WERI-Rb-1 (cell line): Measurements from ENCODE around the gene CSF2.
"Not testable (repeated sequence)": the region's sequence is repeated elsewhere in the genome, so short reads cannot be mapped to it uniquely, and the experiment has no call there.

Experiments
- DNase-seq: peaks from one replicate; pipeline ENCODE4 v3.0.0-alpha.2; 2020
- H3K27ac ChIP-seq: fragments of 250-450 bp; sonication (Bioruptor Pico); 2 replicates; pipeline ENCODE4 v1.5.1; 2020; ENCODE audit warnings: mild to moderate bottlenecking, moderate library complexity
- H3K27me3 ChIP-seq: fragments of 250-450 bp; sonication (Bioruptor Pico); 2 replicates; pipeline ENCODE4 v1.5.1; 2021; ENCODE audit warnings: mild to moderate bottlenecking, low read depth, moderate library complexity; ENCODE audit not compliant: insufficient read depth, severe bottlenecking
- H3K36me3 ChIP-seq: fragments of 250-450 bp; sonication (Bioruptor Pico); 2 replicates; pipeline ENCODE4 v1.5.1; 2020; ENCODE audit warnings: mild to moderate bottlenecking, moderate library complexity
- H3K4me3 ChIP-seq: 2 replicates; pipeline ENCODE4 v1.5.1; 2011; ENCODE audit warnings: low read depth, mild to moderate bottlenecking, control low read depth, low read length
- H3K9me3 ChIP-seq: fragments of 250-450 bp; sonication (Bioruptor Pico); 2 replicates; pipeline ENCODE4 v1.5.1; 2021; ENCODE audit warnings: mild to moderate bottlenecking, moderate library complexity; ENCODE audit not compliant: severe bottlenecking
- TF ChIP-seq, protein P1 (sequence below): IDR thresholded peaks from 2 replicates; pipeline ENCODE4 v1.5.1; 2011; ENCODE audit warnings: low read depth, mild to moderate bottlenecking, control low read depth, inconsistent platforms, low read length

CSF2 gene

DNA sequence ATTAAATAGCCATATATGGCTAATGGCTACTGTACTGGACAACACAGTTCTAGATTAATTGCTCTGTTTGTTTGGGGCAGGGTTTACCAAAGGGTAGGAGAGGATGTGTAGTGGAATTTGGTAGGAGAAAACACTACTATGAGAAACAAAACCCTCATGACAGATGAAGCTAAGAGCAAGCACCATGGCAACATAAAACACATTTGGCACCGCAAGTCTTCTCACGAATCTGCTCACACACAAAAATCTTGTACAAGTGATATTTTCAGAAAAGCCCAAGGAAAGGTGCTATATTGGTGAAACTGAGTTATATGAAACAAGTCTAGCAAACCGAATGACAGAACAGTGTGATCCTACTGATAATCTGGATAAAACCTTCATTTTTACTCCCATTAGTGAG lies 38.5 kb downstream of the CSF2 start:
- DNase-seq, result no peak
- Histone ChIP-seq H3K9me3 (no peaks in the 10 kb centered on the region), H3K27me3 (no peaks in the 10 kb centered on the region), H3K27ac (no peak overlapping the region), H3K36me3 (no peaks in the 10 kb centered on the region), H3K4me3 (no peak overlapping the region)
- TF ChIP-seq, protein P1, sequence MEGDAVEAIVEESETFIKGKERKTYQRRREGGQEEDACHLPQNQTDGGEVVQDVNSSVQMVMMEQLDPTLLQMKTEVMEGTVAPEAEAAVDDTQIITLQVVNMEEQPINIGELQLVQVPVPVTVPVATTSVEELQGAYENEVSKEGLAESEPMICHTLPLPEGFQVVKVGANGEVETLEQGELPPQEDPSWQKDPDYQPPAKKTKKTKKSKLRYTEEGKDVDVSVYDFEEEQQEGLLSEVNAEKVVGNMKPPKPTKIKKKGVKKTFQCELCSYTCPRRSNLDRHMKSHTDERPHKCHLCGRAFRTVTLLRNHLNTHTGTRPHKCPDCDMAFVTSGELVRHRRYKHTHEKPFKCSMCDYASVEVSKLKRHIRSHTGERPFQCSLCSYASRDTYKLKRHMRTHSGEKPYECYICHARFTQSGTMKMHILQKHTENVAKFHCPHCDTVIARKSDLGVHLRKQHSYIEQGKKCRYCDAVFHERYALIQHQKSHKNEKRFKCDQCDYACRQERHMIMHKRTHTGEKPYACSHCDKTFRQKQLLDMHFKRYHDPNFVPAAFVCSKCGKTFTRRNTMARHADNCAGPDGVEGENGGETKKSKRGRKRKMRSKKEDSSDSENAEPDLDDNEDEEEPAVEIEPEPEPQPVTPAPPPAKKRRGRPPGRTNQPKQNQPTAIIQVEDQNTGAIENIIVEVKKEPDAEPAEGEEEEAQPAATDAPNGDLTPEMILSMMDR, result no peak

- TF ChIP-seq, protein P1, result no peak
- no peak overlapping the region for H3K4me3 ChIP-seq
- H3K9me3 ChIP-seq, result no peaks in the 10 kb centered on the region
- H3K27me3 ChIP-seq, result no peaks in the 10 kb centered on the region
- DNase-seq, result no peak
- H3K36me3 ChIP-seq, result no peaks in the 10 kb centered on the region
- H3K27ac ChIP-seq, result no peak overlapping the region
These were observed 40.8 kb downstream of the CSF2 start for GRCh38 chr5:132114150-132115121.

GRCh38 chr5:132115375-132115774 lies 41.8 kb downstream of the CSF2 start:
- TF ChIP-seq, protein P1, result no peak
- Histone ChIP-seq H3K36me3 (no peaks in the 10 kb centered on the region), H3K27me3 (no peaks in the 10 kb centered on the region), H3K4me3 (no peak overlapping the region), H3K27ac (no peak overlapping the region), H3K9me3 (no peaks in the 10 kb centered on the region)
- DNase-seq, result no peak

DNA sequence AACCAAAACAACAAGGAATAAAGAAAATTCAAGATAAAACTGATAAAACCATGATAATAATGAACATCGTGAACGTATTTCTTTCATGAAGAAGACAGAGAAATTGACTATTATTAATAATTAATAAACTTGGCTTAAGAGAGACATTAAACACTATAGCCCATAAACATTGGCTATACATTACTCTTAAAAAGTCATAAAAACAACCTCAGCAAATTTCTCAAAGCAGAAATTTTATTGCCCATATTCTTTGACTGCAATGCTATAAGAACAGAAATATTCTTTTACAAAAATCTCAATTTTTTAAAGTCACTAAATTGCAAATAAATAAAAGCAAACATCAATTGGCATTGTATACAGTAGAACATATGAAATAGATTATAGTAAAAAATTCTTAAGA lies 42.5 kb downstream of the CSF2 start:
- H3K27me3 ChIP-seq, result no peaks in the 10 kb centered on the region
- TF ChIP-seq, protein P1, result no peak
- H3K9me3 ChIP-seq, result no peaks in the 10 kb centered on the region
- H3K27ac ChIP-seq, result no peak overlapping the region
- no peak overlapping the region for H3K4me3 ChIP-seq
- no peaks in the 10 kb centered on the region for H3K36me3 ChIP-seq
- no peak for DNase-seq

DNA sequence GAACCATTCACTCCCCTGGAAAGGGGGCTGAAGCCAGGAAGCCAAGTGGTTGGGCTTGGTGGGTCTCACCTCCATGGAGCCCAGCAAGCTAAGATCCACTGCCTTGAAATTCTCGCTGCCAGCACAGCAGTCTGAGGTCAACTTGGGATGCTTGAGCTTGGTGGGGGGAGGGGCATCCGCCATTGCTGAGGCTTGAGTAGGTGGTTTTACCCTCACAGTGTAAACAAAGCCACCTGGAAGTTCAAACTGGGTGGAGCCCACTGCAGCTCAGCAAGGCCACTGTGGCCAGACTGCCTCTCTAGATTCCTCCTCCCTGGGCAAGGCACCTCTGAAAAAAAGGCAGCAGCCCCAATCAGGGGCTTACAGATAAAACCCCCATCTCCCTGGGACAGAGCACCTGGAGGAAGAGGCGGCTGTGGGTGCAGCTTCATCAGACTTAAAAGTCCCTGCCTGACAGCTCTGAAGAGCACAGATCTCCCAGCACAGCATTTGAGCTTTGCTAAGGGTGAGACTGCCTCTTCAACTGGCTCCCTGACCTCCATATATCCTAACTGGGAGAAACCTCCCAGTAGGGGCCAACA lies 43.4 kb downstream of the CSF2 start:
- H3K27me3 ChIP-seq, H3K9me3 ChIP-seq, H3K36me3 ChIP-seq, H3K4me3 ChIP-seq, H3K27ac ChIP-seq: not testable (repeated sequence)
- peak; percentile 56 for DNase-seq

GRCh38 chr5:132120717-132121116 lies 47.1 kb downstream of the CSF2 start:
- not testable (repeated sequence) for H3K4me3 ChIP-seq, H3K27ac ChIP-seq, H3K36me3 ChIP-seq, DNase-seq, H3K27me3 ChIP-seq, H3K9me3 ChIP-seq

GRCh38 chr5:132122971-132123370 lies 49.4 kb downstream of the CSF2 start:
- H3K27ac ChIP-seq, H3K9me3 ChIP-seq, DNase-seq, H3K4me3 ChIP-seq, H3K27me3 ChIP-seq, H3K36me3 ChIP-seq: not testable (repeated sequence)

- not testable (repeated sequence) for H3K4me3 ChIP-seq, H3K27ac ChIP-seq, H3K27me3 ChIP-seq, H3K9me3 ChIP-seq, H3K36me3 ChIP-seq, DNase-seq
These were observed 50.0 kb downstream of the CSF2 start for GRCh38 chr5:132123578-132123977.
